Muscle layer of duodenum (tissue), 2 donors: ENCODE results near the gene BST2.

Source experiments
- H3K27ac ChIP-seq: one replicate; pipeline ENCODE4 v1.7.0; 2013; ENCODE audit warnings: mild to moderate bottlenecking, low read length
- H3K27me3 ChIP-seq: one replicate; pipeline ENCODE4 v1.7.0; 2013; ENCODE audit warnings: low read depth, mild to moderate bottlenecking, control low read depth, low read length
- H3K36me3 ChIP-seq, 2 donors: one replicate each; pipeline ENCODE4 v1.7.0; 2013; ENCODE audit warnings: low read length in 2 of 2, control low read depth in 1 of 2, mild to moderate bottlenecking in 1 of 2; ENCODE audit not compliant: insufficient read depth in 2 of 2, control insufficient read depth in 1 of 2
- H3K4me1 ChIP-seq, 2 donors: one replicate each; pipeline ENCODE4 v1.7.0; 2013; ENCODE audit warnings: low read length in 2 of 2, mild to moderate bottlenecking in 2 of 2, control low read depth in 1 of 2, moderate library complexity in 1 of 2; ENCODE audit not compliant: insufficient read depth in 2 of 2, control insufficient read depth in 1 of 2
- H3K4me3 ChIP-seq, 2 donors: one replicate each; pipeline ENCODE4 v1.7.0; 2013; ENCODE audit warnings: low read length in 2 of 2, low read depth in 1 of 2, mild to moderate bottlenecking in 1 of 2
- H3K9me3 ChIP-seq, 2 donors: one replicate each; pipeline ENCODE4 v1.7.0; 2013; ENCODE audit warnings: low read length in 2 of 2, control low read depth in 1 of 2, mild to moderate bottlenecking in 1 of 2; ENCODE audit not compliant: control insufficient read depth in 1 of 2
- donor health status: healthy.

Gene BST2

GRCh38 chr19:17436094-17436873, 30.9 kb upstream of the BST2 start:
- Histone ChIP-seq H3K27ac (no peak overlapping the region), H3K27me3 (no peaks in the 10 kb centered on the region), H3K9me3 (no peaks in the 10 kb centered on the region), H3K36me3 (no peaks in the 10 kb centered on the region), H3K4me1 (no peaks in the 10 kb centered on the region), H3K4me3 (no peak overlapping the region)

GRCh38 chr19:17435218-17435617, 29.8 kb upstream of the BST2 start:
- Histone ChIP-seq H3K27me3 (no peaks in the 10 kb centered on the region), H3K36me3 (no peaks in the 10 kb centered on the region), H3K4me1 (no peaks in the 10 kb centered on the region), H3K9me3 (no peaks in the 10 kb centered on the region), H3K4me3 (no peak overlapping the region), H3K27ac (no peak overlapping the region)

GRCh38 chr19:17431417-17431816, 26.0 kb upstream of the BST2 start:
- Histone ChIP-seq H3K36me3 (no peaks in the 10 kb centered on the region), H3K4me3 (no peak overlapping the region), H3K27me3 (no peaks in the 10 kb centered on the region), H3K9me3 (no peaks in the 10 kb centered on the region), H3K4me1 (peaks cover 0 to 5% of the 10 kb centered on the region in 2 donors), H3K27ac (no peak overlapping the region)

- Histone ChIP-seq H3K9me3 (no peaks in the 10 kb centered on the region), H3K4me1 (peaks cover 0 to 8% of the 10 kb centered on the region in 2 donors), H3K27me3 (no peaks in the 10 kb centered on the region), H3K27ac (no peak overlapping the region), H3K4me3 (no peak overlapping the region), H3K36me3 (no peaks in the 10 kb centered on the region)
Measured at GRCh38 chr19:17429641-17430113, 24.2 kb upstream of the BST2 start.

- no peak overlapping the region for H3K4me3 ChIP-seq
- H3K27me3 ChIP-seq = no peaks in the 10 kb centered on the region
- H3K4me1 ChIP-seq = peaks cover 0 to 18% of the 10 kb centered on the region in 2 donors
- H3K36me3 ChIP-seq = no peaks in the 10 kb centered on the region
- H3K27ac ChIP-seq = no peak overlapping the region
- H3K9me3 ChIP-seq = no peaks in the 10 kb centered on the region
Measured at GRCh38 chr19:17424743-17425365, 19.4 kb upstream of the BST2 start.

GRCh38 chr19:17423429-17424208, 18.2 kb upstream of the BST2 start:
- H3K4me3 ChIP-seq = no peak overlapping the region
- no peaks in the 10 kb centered on the region for H3K36me3 ChIP-seq
- no peak overlapping the region for H3K27ac ChIP-seq
- H3K4me1 ChIP-seq = peaks cover 6 to 18% of the 10 kb centered on the region in 2 donors
- no peaks in the 10 kb centered on the region for H3K27me3 ChIP-seq
- H3K9me3 ChIP-seq = no peaks in the 10 kb centered on the region

GRCh38 chr19:17421942-17422341, 16.5 kb upstream of the BST2 start:
- no peak overlapping the region for H3K27ac ChIP-seq
- H3K4me3 ChIP-seq = no peak overlapping the region
- H3K27me3 ChIP-seq = no peaks in the 10 kb centered on the region
- peaks cover 6 to 18% of the 10 kb centered on the region in 2 donors for H3K4me1 ChIP-seq
- no peaks in the 10 kb centered on the region for H3K9me3 ChIP-seq
- no peaks in the 10 kb centered on the region for H3K36me3 ChIP-seq

- Histone ChIP-seq H3K4me1 (peaks cover 6 to 18% of the 10 kb centered on the region in 2 donors), H3K9me3 (no peaks in the 10 kb centered on the region), H3K27me3 (no peaks in the 10 kb centered on the region), H3K27ac (peak overlapping the region; percentile 8), H3K4me3 (peak overlapping the region; percentile 69 to 83), H3K36me3 (no peaks in the 10 kb centered on the region)
Measured at GRCh38 chr19:17420475-17420924, 15.1 kb upstream of the BST2 start.

GRCh38 chr19:17419621-17420474, 14.4 kb upstream of the BST2 start, which contains the start of gene MVB12A:
Gene MVB12A, plus strand, starts transcription at chr19:17420047. Its CDS starts 89 bp downstream, at chr19:17420136.
- no peaks in the 10 kb centered on the region for H3K36me3 ChIP-seq
- peak within 1 kb of the TSS; percentile 73 to 83 for H3K4me3 ChIP-seq
- peak within 1 kb of the TSS; percentile 72 for H3K27ac ChIP-seq
- peaks cover 6 to 16% of the 10 kb centered on the region in 2 donors for H3K4me1 ChIP-seq
- H3K9me3 ChIP-seq = no peaks in the 10 kb centered on the region
- H3K27me3 ChIP-seq = no peaks in the 10 kb centered on the region

- peaks cover 6 to 12% of the 10 kb centered on the region in 2 donors for H3K4me1 ChIP-seq
- peaks cover 0 to 2% of the 10 kb centered on the region in 2 donors for H3K36me3 ChIP-seq
- H3K27ac ChIP-seq = peak overlapping the region; percentile 72
- peak overlapping the region; percentile 73 to 83 for H3K4me3 ChIP-seq
- no peaks in the 10 kb centered on the region for H3K27me3 ChIP-seq
- no peaks in the 10 kb centered on the region for H3K9me3 ChIP-seq
Measured at GRCh38 chr19:17419154-17419620, 13.8 kb upstream of the BST2 start.
